CD4-positive, alpha-beta T cell (primary cell): ENCODE measurements around the gene GLRA3. TPM values are rescaled to one million over a fixed set of nuclear protein-coding genes. Genes with fewer than 3 reads are reported as not detected.

Experiments
- ATAC-seq: fragments of 200-7000 bp; cut with Tn5 transposase; one replicate; pipeline ENCODE4 v1.10.0; 2022; ENCODE audit warnings: mild to moderate bottlenecking; ENCODE audit not compliant: poor library complexity
- CTCF ChIA-PET: fragments of 350-600 bp; sonication (Branson Sonifier 250); formaldehyde crosslinking; loops from one replicate; lab custom pipeline; 2021; ENCODE audit warnings: antibody characterized with exemption, inconsistent platforms; lab: Charles Lee
- POLR2A ChIA-PET: fragments of 350-600 bp; sonication (Branson Sonifier 250); formaldehyde crosslinking; loops from one replicate; lab custom pipeline; 2021; ENCODE audit warnings: antibody characterized with exemption, inconsistent platforms; lab: Charles Lee
- DNase-seq, 14 experiments: peaks; one replicate each; pipeline ENCODE4 v3.0.0-alpha.2; 2013 to 2020; ENCODE audit warnings: mixed read lengths in 2 of 14
- H3K27ac ChIP-seq, 2 donors: one replicate each; pipeline versions ENCODE4 v1.5.1 to v1.7.0; 2013; ENCODE audit warnings: low read length in 2 of 2, low read depth in 1 of 2, mild to moderate bottlenecking in 1 of 2
- H3K27me3 ChIP-seq, 2 experiments: 1 replicate in 1 of 2; 2 replicates in 1 of 2; pipeline versions ENCODE4 v1.6.1 to v1.7.0; 2013; ENCODE audit warnings: low read length in 2 of 2, control low read depth in 1 of 2, mild to moderate bottlenecking in 1 of 2, moderate library complexity in 1 of 2; ENCODE audit not compliant: insufficient read depth in 2 of 2, control insufficient read depth in 1 of 2
- H3K36me3 ChIP-seq: one replicate; pipeline ENCODE4 v1.6.1; 2013; ENCODE audit warnings: low read length, control low read depth; ENCODE audit not compliant: insufficient read depth
- H3K4me1 ChIP-seq: one replicate; pipeline ENCODE4 v1.6.1; 2013; ENCODE audit warnings: low read length, control low read depth; ENCODE audit not compliant: insufficient read depth
- H3K4me3 ChIP-seq: one replicate; pipeline ENCODE4 v1.5.1; 2013; ENCODE audit warnings: mild to moderate bottlenecking, low read length, moderate library complexity
- H3K9me3 ChIP-seq, 2 experiments: 1 replicate in 1 of 2; 2 replicates in 1 of 2; pipeline versions ENCODE4 v1.6.1 to v1.7.0; 2013; ENCODE audit warnings: low read length in 2 of 2, mild to moderate bottlenecking in 2 of 2, control low read depth in 1 of 2, moderate library complexity in 1 of 2; ENCODE audit not compliant: control insufficient read depth in 1 of 2, insufficient read depth in 1 of 2
- H3K27ac Mint-ChIP-seq: one replicate; pipeline ENCODE4 v1.8.0; 2020; ENCODE audit warnings: mixed read lengths
- H3K27me3 Mint-ChIP-seq: one replicate; pipeline ENCODE4 v1.8.0; 2021; ENCODE audit warnings: mixed read lengths
- H3K36me3 Mint-ChIP-seq: one replicate; pipeline ENCODE4 v1.8.0; 2021; ENCODE audit warnings: low read depth, mixed read lengths
- H3K4me1 Mint-ChIP-seq: one replicate; pipeline ENCODE4 v1.8.0; 2021; ENCODE audit warnings: low read depth, mixed read lengths
- H3K4me3 Mint-ChIP-seq: one replicate; pipeline ENCODE4 v1.8.0; 2020; ENCODE audit warnings: mild to moderate bottlenecking, mixed read lengths
- H3K9me3 Mint-ChIP-seq: one replicate; pipeline ENCODE4 v1.8.0; 2020; ENCODE audit warnings: mixed read lengths
- intact Hi-C, 2 experiments: fragments of 100-400 bp; cut with DNase I in 1 of 2; cut with micrococcal nuclease in 1 of 2; formaldehyde crosslinking; loops; one replicate each; pipeline versions ENCODE4 v1.15.1 to v1.9.0; 2023 to 2025; cut with DNase I, micrococcal nuclease
- total RNA-seq, 174 experiments: library from RNA in 2 of 174; stranded (reverse) in 2 of 174; gene quantifications; one replicate each; pipeline ENCODE4 v1.2.3 and lab custom pipeline; 2021 to 2026
- TF ChIP-seq, protein P1 (sequence below): fragments of 200-600 bp; IDR thresholded peaks from one replicate; pipeline ENCODE4 v1.8.0; 2022; ENCODE audit warnings: antibody characterized with exemption, mild to moderate bottlenecking

GLRA3 gene
- total RNA-seq, 2 experiments from 2014 or later: not detected

DNA sequence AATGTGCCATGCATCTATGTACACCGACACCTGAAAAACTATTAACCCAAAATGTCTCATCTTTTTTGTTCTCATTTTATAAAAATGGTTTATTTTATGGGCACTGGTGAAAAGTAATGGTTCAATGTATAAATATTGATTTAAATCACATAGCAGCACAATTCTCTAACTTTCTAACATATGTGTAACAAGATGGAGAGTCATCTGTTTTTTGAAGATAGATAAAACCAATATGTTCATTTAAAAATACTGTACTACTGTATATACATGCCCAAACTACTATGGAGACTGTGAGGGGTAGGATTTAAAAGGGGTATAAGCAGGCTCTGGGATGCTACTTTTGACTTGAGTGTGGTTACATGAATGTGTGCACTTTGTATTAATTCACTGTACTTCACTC lies 67.6 kb downstream of the GLRA3 start:
- intact Hi-C loops: loop anchor here in 1 of 2 experiments (5.0 kb wide), 1 partner anchor 1581 kb away; no protein-coding TSS in a partner anchor
- H3K9me3 ChIP-seq: peaks cover 0 to 4% of the 10 kb centered on the region in 2 experiments

DNA sequence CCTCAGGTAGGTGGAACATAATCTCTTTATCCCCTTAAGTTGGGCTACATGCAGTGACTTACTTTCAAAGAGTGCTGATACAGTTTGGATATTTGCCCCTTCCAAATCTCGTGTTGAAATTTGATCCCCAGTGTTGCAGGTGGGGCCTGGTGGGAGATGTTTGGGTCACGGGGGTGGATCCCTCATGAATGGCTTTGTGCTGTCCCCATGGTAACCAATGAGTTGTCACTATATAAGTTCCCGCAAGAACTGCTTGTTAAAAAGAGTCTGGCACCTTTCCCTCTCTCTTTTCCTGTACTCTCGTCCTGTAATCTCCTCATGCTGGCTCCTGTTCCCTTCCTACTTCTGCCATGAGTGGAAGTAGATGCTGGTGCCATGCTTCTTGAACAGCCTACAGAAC lies 71.3 kb downstream of the GLRA3 start:
- ChIA-PET CTCF (no interaction called here), POLR2A (no interaction called here)
- no peaks in the 10 kb centered on the region for H3K27me3 Mint-ChIP-seq
- DNase-seq (no peak), ATAC-seq (no peak)
- H3K27me3 ChIP-seq: no peaks in the 10 kb centered on the region
- no peak overlapping the region for H3K27ac ChIP-seq
- no peaks in the 10 kb centered on the region for H3K36me3 ChIP-seq
- no peak overlapping the region for H3K4me3 Mint-ChIP-seq
- intact Hi-C loops: no loop called here
- no peaks in the 10 kb centered on the region for H3K4me1 ChIP-seq
- no peaks in the 10 kb centered on the region for H3K9me3 Mint-ChIP-seq
- peaks cover 0 to 4% of the 10 kb centered on the region in 2 experiments for H3K9me3 ChIP-seq
- no peaks in the 10 kb centered on the region for H3K36me3 Mint-ChIP-seq
- TF ChIP-seq, protein P1, sequence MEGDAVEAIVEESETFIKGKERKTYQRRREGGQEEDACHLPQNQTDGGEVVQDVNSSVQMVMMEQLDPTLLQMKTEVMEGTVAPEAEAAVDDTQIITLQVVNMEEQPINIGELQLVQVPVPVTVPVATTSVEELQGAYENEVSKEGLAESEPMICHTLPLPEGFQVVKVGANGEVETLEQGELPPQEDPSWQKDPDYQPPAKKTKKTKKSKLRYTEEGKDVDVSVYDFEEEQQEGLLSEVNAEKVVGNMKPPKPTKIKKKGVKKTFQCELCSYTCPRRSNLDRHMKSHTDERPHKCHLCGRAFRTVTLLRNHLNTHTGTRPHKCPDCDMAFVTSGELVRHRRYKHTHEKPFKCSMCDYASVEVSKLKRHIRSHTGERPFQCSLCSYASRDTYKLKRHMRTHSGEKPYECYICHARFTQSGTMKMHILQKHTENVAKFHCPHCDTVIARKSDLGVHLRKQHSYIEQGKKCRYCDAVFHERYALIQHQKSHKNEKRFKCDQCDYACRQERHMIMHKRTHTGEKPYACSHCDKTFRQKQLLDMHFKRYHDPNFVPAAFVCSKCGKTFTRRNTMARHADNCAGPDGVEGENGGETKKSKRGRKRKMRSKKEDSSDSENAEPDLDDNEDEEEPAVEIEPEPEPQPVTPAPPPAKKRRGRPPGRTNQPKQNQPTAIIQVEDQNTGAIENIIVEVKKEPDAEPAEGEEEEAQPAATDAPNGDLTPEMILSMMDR: no peak
- H3K4me1 Mint-ChIP-seq: no peaks in the 10 kb centered on the region
- no peak overlapping the region for H3K4me3 ChIP-seq
- no peak overlapping the region for H3K27ac Mint-ChIP-seq

More for the DNA sequence above, 67.6 kb downstream of the GLRA3 start:
- Histone ChIP-seq H3K27me3 (no peaks in the 10 kb centered on the region), H3K36me3 (no peaks in the 10 kb centered on the region), H3K4me3 (no peak overlapping the region), H3K27ac (no peak overlapping the region), H3K4me1 (no peaks in the 10 kb centered on the region)
- Mint-ChIP-seq H3K4me3 (no peak overlapping the region), H3K36me3 (no peaks in the 10 kb centered on the region), H3K9me3 (no peaks in the 10 kb centered on the region), H3K27me3 (no peaks in the 10 kb centered on the region), H3K27ac (no peak overlapping the region), H3K4me1 (no peaks in the 10 kb centered on the region)
- TF ChIP-seq, protein P1: no peak
- CTCF ChIA-PET: no interaction called here
- POLR2A ChIA-PET: no interaction called here
- no peak for ATAC-seq
- DNase-seq: no peak

GRCh38 chr4:174753021-174753420 lies 76.0 kb downstream of the GLRA3 start:
- H3K27me3 Mint-ChIP-seq: no peaks in the 10 kb centered on the region
- H3K27ac Mint-ChIP-seq: no peak overlapping the region
- H3K36me3 Mint-ChIP-seq: no peaks in the 10 kb centered on the region
- no peak overlapping the region for H3K4me3 Mint-ChIP-seq
- Histone ChIP-seq H3K36me3 (no peaks in the 10 kb centered on the region), H3K9me3 (peaks cover 0 to 4% of the 10 kb centered on the region in 2 experiments), H3K4me3 (no peak overlapping the region), H3K27ac (no peak overlapping the region), H3K4me1 (no peaks in the 10 kb centered on the region), H3K27me3 (no peaks in the 10 kb centered on the region)
- POLR2A ChIA-PET: no interaction called here
- H3K4me1 Mint-ChIP-seq: no peaks in the 10 kb centered on the region
- peaks cover 2% of the 10 kb centered on the region for H3K9me3 Mint-ChIP-seq
- no peak for DNase-seq
- no peak for ATAC-seq
- intact Hi-C loops: no loop called here
- CTCF ChIA-PET: no interaction called here
- TF ChIP-seq, protein P1: no peak
